A673 (cell line): ENCODE data around the gene USP21. TPM values are rescaled to one million over a fixed set of nuclear protein-coding genes. Genes with fewer than 3 reads are reported as not detected.

Experiments
- BruUV-seq: library from RNA; stranded (reverse); fragments of 400-500 nt; replicated peaks from 2 replicates; lab custom pipeline; 2021; lab: Mats Ljungman, UMichigan
- CTCF ChIA-PET: fragments of 300-600 bp; sonication (Branson Sonifier 250); formaldehyde crosslinking; loops from one replicate; lab custom pipeline; 2022; ENCODE audit warnings: antibody characterized with exemption; lab: Charles Lee
- POLR2A ChIA-PET: fragments of 300-600 bp; sonication (Branson Sonifier 250); formaldehyde crosslinking; loops from one replicate; lab custom pipeline; 2022; ENCODE audit warnings: antibody characterized with exemption; ENCODE audit not compliant: low non-redundant PET; lab: Charles Lee
- DNase-seq: peaks from one replicate; pipeline ENCODE4 v3.0.0-alpha.2; 2015; ENCODE audit warnings: low spot score
- H3K27ac ChIP-seq: fragments of 200-600 bp; sonication (generic); 2 replicates; pipeline ENCODE4 v1.5.1; 2016; ENCODE audit warnings: mixed run types, low read depth, mild to moderate bottlenecking, mixed read lengths, antibody characterized with exemption, low read length; ENCODE audit not compliant: poor library complexity, severe bottlenecking
- H3K27me3 ChIP-seq: fragments of 200-600 bp; sonication (generic); replicated peaks from 2 replicates; pipeline ENCODE4 v1.6.1; 2017; ENCODE audit warnings: mixed run types, low read depth, mild to moderate bottlenecking, mixed read lengths, antibody characterized with exemption, low read length; ENCODE audit not compliant: insufficient read depth, poor library complexity
- H3K36me3 ChIP-seq: fragments of 200-600 bp; sonication (generic); 2 replicates; pipeline ENCODE4 v1.6.1; 2016; ENCODE audit warnings: mixed run types, mild to moderate bottlenecking, mixed read lengths, antibody characterized with exemption, low read length; ENCODE audit not compliant: insufficient read depth, poor library complexity, severe bottlenecking
- H3K4me1 ChIP-seq: fragments of 200-600 bp; sonication (generic); 2 replicates; pipeline ENCODE4 v1.6.1; 2017; ENCODE audit warnings: mixed run types, mild to moderate bottlenecking, mixed read lengths, antibody characterized with exemption, low read length; ENCODE audit not compliant: insufficient read depth, poor library complexity, severe bottlenecking
- H3K4me3 ChIP-seq: fragments of 200-600 bp; sonication (generic); 2 replicates; pipeline ENCODE4 v1.5.1; 2016; ENCODE audit warnings: low read depth, mixed run types, mild to moderate bottlenecking, mixed read lengths, low read length; ENCODE audit not compliant: poor library complexity, severe bottlenecking
- H3K9me3 ChIP-seq: fragments of 200-600 bp; sonication (generic); 2 replicates; pipeline ENCODE4 v1.6.1; 2016; ENCODE audit warnings: mixed run types, low read depth, mild to moderate bottlenecking, mixed read lengths, antibody characterized with exemption, low read length; ENCODE audit not compliant: poor library complexity, severe bottlenecking
- CTCF ChIP-seq: fragments of 300-800, 200-600 bp; sonication (generic); conservative IDR thresholded peaks from 2 replicates; pipeline ENCODE4 v1.5.1; 2017; ENCODE audit warnings: low read depth, mild to moderate bottlenecking, antibody characterized with exemption, low read length, moderate library complexity, mixed read lengths
- EZH2 ChIP-seq: fragments of 200-600 bp; sonication (generic); IDR thresholded peaks from 2 replicates; pipeline ENCODE4 v1.6.1; 2017; ENCODE audit warnings: borderline replicate concordance, low read depth, mild to moderate bottlenecking, mixed read lengths, antibody characterized with exemption, low read length; ENCODE audit not compliant: poor library complexity, severe bottlenecking
- intact Hi-C: fragments of 100-400 bp; cut with micrococcal nuclease; formaldehyde crosslinking; loops from one replicate; pipeline ENCODE4 v1.10.0; 2022; ENCODE audit not compliant: unreplicated experiment
- total RNA-seq: library from RNA; stranded (reverse); gene quantifications from 2 replicates; pipeline ENCODE4 v1.2.3, GENCODE V29; 2021

Gene USP21
- total RNA-seq, 1 experiment from 2014 or later, result 46.2 TPM

- Histone ChIP-seq H3K27ac (no peak overlapping the region), H3K9me3 (no peaks in the 10 kb centered on the region), H3K4me1 (peaks cover 3% of the 10 kb centered on the region), H3K4me3 (no peak overlapping the region), H3K27me3 (no peaks in the 10 kb centered on the region), H3K36me3 (peaks cover 34% of the 10 kb centered on the region)
- ChIA-PET CTCF (no interaction called here), POLR2A (interaction anchor here (0.6 kb wide), 1 partner anchor 12 kb away, joined by 5 read pairs; no protein-coding TSS in a partner anchor)
- no peak for DNase-seq
- TF ChIP-seq EZH2 (no peak), CTCF (no peak)
- intact Hi-C loops, result no loop called here
- BruUV-seq, result no TSS peak
These were observed 4.5 kb downstream of the USP21 start for GRCh38 chr1:161163793-161164192.

DNA sequence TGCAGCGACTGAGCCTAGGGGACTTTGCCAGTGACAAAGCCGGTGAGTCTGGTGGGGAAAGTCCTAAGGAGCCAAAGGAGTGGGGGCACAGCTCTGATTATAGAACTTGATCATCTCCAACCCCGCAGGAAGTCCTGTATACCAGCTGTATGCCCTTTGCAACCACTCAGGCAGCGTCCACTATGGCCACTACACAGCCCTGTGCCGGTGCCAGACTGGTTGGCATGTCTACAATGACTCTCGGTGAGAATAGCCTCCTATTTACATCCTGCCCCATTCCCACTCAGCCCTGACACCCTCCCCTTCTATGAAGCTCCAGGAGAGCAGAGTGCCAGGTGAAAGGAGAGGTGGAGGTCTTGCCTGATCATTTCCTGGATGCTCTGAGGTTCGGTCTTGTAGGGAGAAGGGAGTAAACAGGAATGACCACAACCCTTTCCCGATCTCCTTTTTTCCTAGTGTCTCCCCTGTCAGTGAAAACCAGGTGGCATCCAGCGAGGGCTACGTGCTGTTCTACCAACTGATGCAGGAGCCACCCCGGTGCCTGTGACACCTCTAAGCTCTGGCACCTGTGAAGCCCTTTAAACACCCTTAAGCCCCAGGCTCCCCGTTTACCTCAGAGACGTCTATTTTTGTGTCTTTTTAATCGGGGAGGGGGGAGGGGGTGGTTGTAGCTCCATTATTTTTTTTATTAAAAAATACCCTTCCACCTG lies 5.8 kb downstream of the USP21 start:
- Histone ChIP-seq H3K4me3 (peak overlapping the region; percentile 83), H3K27me3 (no peaks in the 10 kb centered on the region), H3K9me3 (no peaks in the 10 kb centered on the region), H3K27ac (peak overlapping the region; percentile 69), H3K4me1 (no peaks in the 10 kb centered on the region), H3K36me3 (peaks cover 43% of the 10 kb centered on the region)
- intact Hi-C loops, result no loop called here
- no peak for TF ChIP-seq CTCF
- no peak for TF ChIP-seq EZH2
- ChIA-PET CTCF (interaction anchor here (0.9 to 1.6 kb wide), 2 partner anchors 34 to 67 kb away, joined by 4 read pairs; partner anchors contain the start of genes ADAMTS4 and KLHDC9), POLR2A (interaction anchor here (0.6 kb wide), 1 partner anchor 9 kb away, joined by 5 read pairs; no protein-coding TSS in a partner anchor)
- no peak for DNase-seq
- BruUV-seq, result no TSS peak

DNA sequence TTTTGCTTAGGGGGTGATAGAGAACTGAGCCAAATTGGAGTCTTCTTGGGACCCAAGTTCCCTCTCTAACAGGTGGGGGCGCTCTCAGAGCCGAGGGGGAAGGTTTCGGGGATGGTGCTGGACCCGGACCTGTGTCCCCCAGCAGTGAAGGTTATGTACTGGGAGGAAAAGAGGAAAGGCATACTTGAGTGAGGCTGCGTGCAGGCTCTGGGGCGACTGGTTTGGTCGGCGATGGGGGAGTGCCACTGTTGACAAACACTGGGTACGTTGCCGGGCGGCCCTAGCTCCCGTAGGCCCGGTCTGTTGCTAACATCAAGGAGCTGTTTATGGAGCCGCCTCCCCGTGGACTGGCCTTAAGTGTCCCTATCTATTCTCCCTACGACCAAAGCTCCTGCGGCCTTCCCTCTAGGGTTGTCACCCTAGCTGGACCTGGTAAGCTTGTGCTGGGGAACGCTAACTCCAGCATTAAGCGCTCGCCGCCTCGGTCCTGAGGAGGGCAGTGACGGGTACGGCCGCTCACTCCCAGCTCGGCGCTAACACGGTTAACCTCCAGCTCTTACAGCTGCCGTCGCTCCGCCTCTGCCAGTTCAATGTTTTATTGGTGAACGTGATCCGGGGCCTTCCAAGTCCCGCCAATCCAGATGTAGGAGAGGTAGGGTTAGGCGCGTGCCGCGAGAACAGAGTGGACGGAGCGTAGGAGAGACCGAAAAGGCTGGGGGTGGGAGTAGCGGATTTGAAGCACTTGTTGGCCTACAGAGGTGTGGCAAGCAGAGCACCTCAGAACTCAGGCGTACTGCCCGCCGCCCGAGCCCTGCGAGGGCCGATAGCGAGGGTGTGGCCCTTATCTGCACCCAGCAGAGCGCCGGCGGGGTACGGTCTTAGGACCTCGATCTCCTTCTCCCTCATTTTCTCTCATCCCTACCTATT lies 6.7 kb downstream of the USP21 start, which contains the start of gene PPOX:
TSS of gene PPOX (plus strand) at position 685 of the 927 bp plus-strand sequence. CDS start 422 bp downstream, outside the sequence.
- TF ChIP-seq CTCF, result peak; percentile 74
- TF ChIP-seq EZH2, result no peak
- ChIA-PET POLR2A (interaction anchor here (0.6 kb wide), 2 partner anchors 10 to 34 kb away, joined by 5 to 8 read pairs; no protein-coding TSS in a partner anchor), CTCF (interaction anchor here (0.9 to 1.6 kb wide), 4 partner anchors 33 to 68 kb away, joined by 4 to 6 read pairs (median 4); partner anchors contain the start of genes ADAMTS4, KLHDC9, NDUFS2 and TOMM40L)
- Histone ChIP-seq H3K4me1 (no peaks in the 10 kb centered on the region), H3K27ac (peak within 1 kb of the TSS; percentile 69), H3K9me3 (no peaks in the 10 kb centered on the region), H3K36me3 (peaks cover 44% of the 10 kb centered on the region), H3K4me3 (peak within 1 kb of the TSS; percentile 83), H3K27me3 (no peaks in the 10 kb centered on the region)
- no TSS peak for BruUV-seq
- DNase-seq, result peak; percentile 98
- intact Hi-C loops, result no loop called here
